WERI-Rb-1 (cell line): ENCODE results near the gene RHOU.

Experiments used
- DNase-seq: peaks from one replicate; pipeline ENCODE4 v3.0.0-alpha.2; 2020
- H3K27ac ChIP-seq: fragments of 250-450 bp; sonication (Bioruptor Pico); 2 replicates; pipeline ENCODE4 v1.5.1; 2020; ENCODE audit warnings: mild to moderate bottlenecking, moderate library complexity
- H3K27me3 ChIP-seq: fragments of 250-450 bp; sonication (Bioruptor Pico); 2 replicates; pipeline ENCODE4 v1.5.1; 2021; ENCODE audit warnings: mild to moderate bottlenecking, low read depth, moderate library complexity; ENCODE audit not compliant: insufficient read depth, severe bottlenecking
- H3K36me3 ChIP-seq: fragments of 250-450 bp; sonication (Bioruptor Pico); 2 replicates; pipeline ENCODE4 v1.5.1; 2020; ENCODE audit warnings: mild to moderate bottlenecking, moderate library complexity
- H3K4me3 ChIP-seq: 2 replicates; pipeline ENCODE4 v1.5.1; 2011; ENCODE audit warnings: low read depth, mild to moderate bottlenecking, control low read depth, low read length
- H3K9me3 ChIP-seq: fragments of 250-450 bp; sonication (Bioruptor Pico); 2 replicates; pipeline ENCODE4 v1.5.1; 2021; ENCODE audit warnings: mild to moderate bottlenecking, moderate library complexity; ENCODE audit not compliant: severe bottlenecking
- CTCF ChIP-seq: IDR thresholded peaks from 2 replicates; pipeline ENCODE4 v1.5.1; 2011; ENCODE audit warnings: low read depth, mild to moderate bottlenecking, control low read depth, inconsistent platforms, low read length

Gene RHOU

GRCh38 chr1:228745497-228745896 lies 10.2 kb downstream of the RHOU start:
- no peaks in the 10 kb centered on the region for H3K27me3 ChIP-seq
- no peaks in the 10 kb centered on the region for H3K36me3 ChIP-seq

GRCh38 chr1:228747301-228747935 lies 12.1 kb downstream of the RHOU start:
- no peak for TF ChIP-seq CTCF
- no peaks in the 10 kb centered on the region for H3K27me3 ChIP-seq
- no peaks in the 10 kb centered on the region for H3K36me3 ChIP-seq
- DNase-seq: no peak
- no peak overlapping the region for H3K27ac ChIP-seq
- no peak overlapping the region for H3K4me3 ChIP-seq
- no peaks in the 10 kb centered on the region for H3K9me3 ChIP-seq

More at GRCh38 chr1:228745497-228745896, 10.2 kb downstream of the RHOU start:
- no peaks in the 10 kb centered on the region for H3K9me3 ChIP-seq
- TF ChIP-seq CTCF: no peak
- H3K4me3 ChIP-seq: no peak overlapping the region
- DNase-seq: no peak
- no peak overlapping the region for H3K27ac ChIP-seq

GRCh38 chr1:228748029-228748428 lies 12.8 kb downstream of the RHOU start:
- Histone ChIP-seq H3K36me3 (no peaks in the 10 kb centered on the region), H3K9me3 (no peaks in the 10 kb centered on the region), H3K27me3 (no peaks in the 10 kb centered on the region), H3K27ac (no peak overlapping the region), H3K4me3 (no peak overlapping the region)
- no peak for TF ChIP-seq CTCF
- DNase-seq: no peak

GRCh38 chr1:228748431-228748830 lies 13.2 kb downstream of the RHOU start:
- DNase-seq: no peak
- Histone ChIP-seq H3K27me3 (no peaks in the 10 kb centered on the region), H3K9me3 (no peaks in the 10 kb centered on the region), H3K27ac (no peak overlapping the region), H3K4me3 (no peak overlapping the region), H3K36me3 (no peaks in the 10 kb centered on the region)
- TF ChIP-seq CTCF: no peak

- H3K27me3 ChIP-seq: no peaks in the 10 kb centered on the region
- H3K9me3 ChIP-seq: no peaks in the 10 kb centered on the region
- H3K36me3 ChIP-seq: no peaks in the 10 kb centered on the region
- no peak for TF ChIP-seq CTCF
- H3K4me3 ChIP-seq: no peak overlapping the region
- H3K27ac ChIP-seq: no peak overlapping the region
- no peak for DNase-seq
Observed at GRCh38 chr1:228749765-228750164, 14.5 kb downstream of the RHOU start.

GRCh38 chr1:228750915-228751314 lies 15.6 kb downstream of the RHOU start:
- DNase-seq: no peak
- no peaks in the 10 kb centered on the region for H3K27me3 ChIP-seq
- H3K9me3 ChIP-seq: no peaks in the 10 kb centered on the region
- TF ChIP-seq CTCF: no peak
- H3K36me3 ChIP-seq: no peaks in the 10 kb centered on the region
- H3K4me3 ChIP-seq: no peak overlapping the region
- H3K27ac ChIP-seq: no peak overlapping the region
